HG03045 (cell line): ENCODE data around the gene IQGAP2.

Experiments used
- ATAC-seq: cut with Tn5 transposase; IDR thresholded peaks from one replicate; pipeline ENCODE4 v1.9.1; 2021; ENCODE audit warnings: mild to moderate bottlenecking, moderate library complexity; ENCODE audit not compliant: unreplicated experiment

Gene IQGAP2

DNA sequence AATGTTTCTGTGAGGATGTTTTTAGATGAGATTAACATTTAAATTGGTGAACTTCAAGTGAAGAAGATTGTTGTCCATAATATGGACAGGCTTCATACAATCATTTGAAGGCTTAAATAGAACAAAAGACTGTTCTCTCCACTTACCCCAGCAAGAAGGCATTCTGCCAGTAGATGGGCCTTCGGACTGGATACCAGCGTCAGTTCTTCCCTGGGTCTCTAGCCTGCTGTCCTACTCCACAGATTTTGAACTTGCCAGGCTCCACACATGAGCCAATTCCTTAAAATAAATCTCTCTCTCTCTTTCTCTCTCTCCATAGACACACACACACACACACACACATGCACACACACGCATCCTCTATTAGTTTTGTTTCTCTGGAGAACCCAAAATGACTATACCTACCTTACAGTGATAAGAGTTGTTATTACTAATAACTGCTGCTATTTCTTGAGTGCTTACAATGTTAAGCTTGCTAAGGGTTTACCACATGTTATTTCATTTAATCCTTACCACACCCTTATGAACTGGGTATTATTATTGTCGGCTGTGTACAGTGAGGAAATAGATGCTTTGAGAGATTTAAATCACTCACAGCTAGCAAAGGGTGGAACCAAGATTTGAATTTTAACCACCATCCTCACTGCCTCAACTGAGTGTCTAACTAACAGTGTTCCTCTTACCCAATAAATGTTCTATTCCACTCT, 19.8 kb upstream of the IQGAP2 start:
- no peak for ATAC-seq

DNA sequence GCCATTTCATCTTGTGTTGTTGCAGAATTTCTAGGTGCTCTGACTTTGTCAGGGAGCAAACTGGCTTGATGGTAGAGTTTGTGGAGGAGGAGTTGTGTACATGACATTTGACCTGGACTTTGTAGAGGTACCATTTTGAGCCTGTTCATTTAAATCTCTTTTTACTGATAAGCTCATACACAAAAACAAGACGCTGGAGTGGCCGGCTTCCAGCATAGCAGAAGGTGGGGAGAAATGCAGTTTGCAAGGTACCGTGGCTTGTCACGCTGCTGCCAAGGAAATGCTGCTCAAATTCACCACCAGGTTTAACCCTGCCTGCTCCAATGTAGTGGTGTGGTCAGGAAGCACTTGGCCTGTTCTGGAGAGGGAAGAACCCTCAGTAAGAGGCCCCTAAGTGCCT, 18.9 kb upstream of the IQGAP2 start:
- no peak for ATAC-seq

DNA sequence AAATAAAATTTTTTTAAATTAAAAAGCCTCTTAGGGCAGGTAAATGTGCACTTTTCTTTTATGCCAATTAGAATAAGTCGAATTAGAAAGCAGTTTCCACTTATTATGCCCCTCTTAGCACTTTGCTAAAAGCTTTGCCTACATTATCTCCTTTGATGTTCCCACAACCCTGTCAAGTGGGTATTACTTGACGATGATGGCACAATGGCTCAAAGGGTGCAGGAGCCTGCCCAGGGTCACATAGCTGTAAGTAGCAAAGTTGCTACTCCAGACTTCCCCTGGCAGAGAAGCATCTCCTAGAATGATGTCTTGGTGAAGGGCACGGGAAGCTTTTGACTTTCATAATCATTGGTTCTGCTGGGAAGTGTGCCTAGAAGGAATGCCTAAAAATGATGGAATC, 18.4 kb upstream of the IQGAP2 start:
- no peak for ATAC-seq

DNA sequence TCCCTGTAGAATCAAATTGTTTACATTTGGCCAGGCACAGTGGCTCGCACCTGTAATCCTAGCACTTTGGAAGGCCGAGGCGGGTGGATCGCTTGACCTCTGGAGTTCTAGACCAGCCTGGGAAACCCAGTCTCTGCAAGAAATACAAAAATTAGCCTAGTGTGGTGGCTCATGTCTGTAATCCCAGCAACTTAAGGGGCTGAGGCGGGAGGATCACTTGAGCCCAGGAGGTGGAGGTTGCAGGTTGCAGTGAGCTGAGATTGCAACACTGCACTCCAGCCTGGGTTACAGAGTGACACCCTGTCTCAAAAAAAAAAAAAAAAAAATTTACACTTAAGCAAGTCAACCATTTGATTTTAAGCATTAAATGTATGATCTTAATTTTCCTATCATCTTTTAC, 17.5 kb upstream of the IQGAP2 start:
- ATAC-seq, result no peak

DNA sequence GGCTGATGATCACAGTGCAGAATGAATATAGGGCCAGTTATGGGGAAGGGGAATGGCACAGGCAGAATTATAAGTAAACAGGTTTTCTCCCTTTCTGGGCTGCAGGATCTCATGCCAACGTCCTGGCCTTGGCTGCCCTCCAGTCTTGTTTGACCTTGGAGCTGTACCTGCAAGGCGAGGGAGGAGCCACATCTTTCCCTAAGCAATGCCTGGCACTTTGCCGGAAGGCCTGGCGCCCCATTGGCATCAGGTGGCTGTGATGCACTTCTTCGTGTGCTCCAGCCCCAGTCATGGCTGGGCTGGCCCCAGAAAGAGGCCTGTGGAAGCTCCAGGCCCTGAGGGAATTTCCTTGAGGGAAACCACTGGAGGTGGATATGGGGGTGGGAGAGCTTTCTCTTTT, 16.7 kb upstream of the IQGAP2 start:
- no peak for ATAC-seq

DNA sequence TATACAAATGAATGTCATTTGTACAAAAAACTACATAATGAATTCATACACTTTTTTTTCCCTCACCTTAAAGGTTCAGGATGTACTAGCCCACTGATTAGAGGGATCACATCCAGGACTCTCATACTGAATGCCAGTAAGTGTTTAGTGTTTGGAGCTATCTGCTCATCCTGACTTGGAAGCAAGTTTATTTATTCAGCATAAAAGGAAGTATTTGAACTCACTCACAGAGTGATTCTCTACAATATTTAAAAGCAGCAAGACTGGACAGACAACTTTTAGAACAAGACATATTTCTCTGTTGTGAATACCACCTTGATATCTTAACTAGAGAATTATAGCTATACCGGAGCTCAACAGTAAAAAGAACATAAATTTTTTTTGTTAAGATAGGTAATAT, 14.8 kb upstream of the IQGAP2 start:
- ATAC-seq, result no peak

DNA sequence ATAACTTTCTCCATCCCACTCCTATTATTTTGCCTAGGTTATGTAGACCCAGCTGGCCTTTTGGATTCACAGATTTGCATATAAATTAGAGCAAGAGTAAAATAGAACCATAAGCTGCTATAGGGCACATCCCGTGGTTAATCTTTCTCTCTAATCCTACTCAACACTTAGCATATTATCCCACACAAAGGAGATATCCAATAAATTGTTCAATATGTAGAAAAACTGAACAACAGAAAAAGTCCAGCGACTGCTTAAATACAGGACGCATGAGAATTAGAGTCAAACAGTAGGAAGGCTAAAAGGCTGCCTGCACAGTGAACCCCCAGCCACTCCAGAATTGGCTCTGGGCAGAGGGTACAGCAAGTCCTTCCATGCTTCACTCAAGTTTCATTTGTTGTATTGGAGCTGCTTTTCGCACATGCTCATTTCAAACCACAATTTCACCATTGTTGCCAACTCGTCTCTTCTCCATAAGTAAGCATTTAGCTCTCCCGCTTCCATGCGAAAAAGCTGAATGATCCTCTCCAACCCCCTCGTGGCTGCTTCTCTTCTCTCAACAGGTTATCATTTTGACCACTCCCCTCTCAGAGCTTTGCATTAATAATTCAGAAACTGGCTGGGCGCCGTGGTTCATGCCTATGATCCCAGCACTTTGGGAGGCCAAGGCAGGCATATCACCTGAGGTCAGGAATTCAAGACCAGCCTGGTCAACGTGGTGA, 14.1 kb upstream of the IQGAP2 start:
- ATAC-seq, result no peak

DNA sequence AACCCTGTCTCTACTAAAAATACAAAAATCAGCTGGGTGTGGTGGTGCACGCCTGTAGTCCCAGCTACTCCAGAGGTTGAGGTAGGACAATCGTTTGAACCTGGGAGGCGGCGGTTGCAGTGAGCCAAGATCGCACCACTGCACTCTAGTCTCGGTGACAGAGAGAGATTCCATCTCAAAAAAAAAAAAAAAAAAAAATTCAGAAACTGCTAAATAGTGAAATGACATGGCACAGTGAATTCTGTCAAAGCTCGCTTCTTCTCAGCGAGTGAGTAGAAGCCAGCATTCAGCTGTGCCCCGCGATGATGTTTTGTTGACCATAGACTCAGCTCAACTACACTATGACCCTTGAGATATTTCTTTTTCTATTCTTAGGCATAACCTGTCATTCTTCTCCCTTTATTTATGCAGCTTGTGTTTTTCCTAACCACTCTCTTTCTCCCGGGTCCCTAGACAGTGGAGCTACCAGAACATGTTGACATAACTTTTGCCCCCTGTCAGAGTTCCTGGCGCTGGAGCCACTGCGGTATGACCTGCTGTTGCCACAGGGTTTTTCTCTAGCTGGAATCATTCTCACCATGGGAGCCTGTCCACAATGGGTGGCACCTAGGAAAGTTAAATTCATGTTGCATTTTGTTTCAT, 13.5 kb upstream of the IQGAP2 start:
- ATAC-seq, result no peak

DNA sequence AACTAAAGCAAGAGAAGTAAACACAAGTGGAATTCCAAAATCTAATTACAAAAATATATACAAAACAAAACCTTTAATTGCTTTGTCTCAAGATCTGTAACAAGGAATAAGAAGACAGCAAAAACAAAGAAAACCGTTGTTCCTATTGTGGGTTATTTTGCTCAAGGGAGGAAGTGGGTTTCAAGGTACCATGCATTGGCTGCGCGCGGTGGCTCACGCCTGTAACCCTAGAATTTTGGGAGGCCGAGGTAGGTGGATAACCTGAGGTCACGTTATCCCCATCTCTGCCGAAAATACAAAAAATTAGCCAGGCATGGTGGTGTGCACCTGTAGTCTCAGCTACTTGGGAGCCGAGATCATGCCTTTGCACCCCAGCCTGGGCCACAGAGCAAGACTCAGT, 12.1 kb upstream of the IQGAP2 start:
- ATAC-seq, result no peak

DNA sequence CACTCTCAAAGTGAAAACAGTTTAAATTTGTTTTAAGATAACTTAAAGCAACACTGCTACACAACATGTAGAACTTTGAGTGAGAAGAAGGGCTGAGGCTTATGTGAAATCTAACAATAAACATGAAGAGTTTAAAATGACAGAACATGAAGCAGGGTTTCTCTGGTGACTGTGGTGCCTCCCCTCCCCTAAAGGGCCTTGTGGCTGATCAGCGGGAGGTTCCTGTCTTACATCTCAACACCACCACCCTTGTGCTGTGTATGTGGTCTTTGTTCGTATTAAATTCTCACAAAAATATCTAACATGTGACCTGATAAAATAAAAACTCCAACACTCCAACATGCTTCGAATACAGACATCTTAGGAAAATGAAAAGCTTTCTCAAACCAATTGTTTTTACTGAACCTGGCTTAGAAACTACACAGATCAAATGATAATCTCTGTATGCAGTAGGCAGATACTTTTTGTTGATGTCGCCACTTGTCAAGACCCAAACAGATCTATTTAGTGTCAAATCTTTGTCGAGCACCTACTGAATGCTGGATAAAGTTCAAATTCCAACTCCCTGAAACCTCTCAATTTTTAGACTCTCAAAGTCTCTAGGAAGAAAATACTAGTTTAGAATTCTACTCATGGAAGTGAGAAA, 9.9 kb upstream of the IQGAP2 start:
- ATAC-seq, result no peak

DNA sequence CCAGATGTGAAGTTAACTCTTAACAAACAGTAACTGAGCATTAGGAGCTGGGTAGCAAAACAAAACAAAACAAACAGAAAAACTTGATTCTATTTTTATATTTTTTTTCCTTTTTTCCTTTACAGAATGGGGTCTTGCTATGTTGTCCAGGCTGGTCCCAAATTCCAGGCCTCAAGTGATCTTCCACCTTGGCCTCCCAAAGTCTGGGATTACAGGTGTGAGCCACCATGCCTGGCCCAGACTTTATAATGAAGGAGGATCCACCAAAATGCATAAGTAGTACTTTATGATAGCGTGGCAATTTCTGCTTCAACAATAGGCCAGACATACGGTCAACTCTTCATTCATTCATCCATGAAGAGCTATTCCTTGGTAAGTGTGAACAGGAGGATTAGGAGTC, 5.9 kb upstream of the IQGAP2 start:
- ATAC-seq, result no peak

DNA sequence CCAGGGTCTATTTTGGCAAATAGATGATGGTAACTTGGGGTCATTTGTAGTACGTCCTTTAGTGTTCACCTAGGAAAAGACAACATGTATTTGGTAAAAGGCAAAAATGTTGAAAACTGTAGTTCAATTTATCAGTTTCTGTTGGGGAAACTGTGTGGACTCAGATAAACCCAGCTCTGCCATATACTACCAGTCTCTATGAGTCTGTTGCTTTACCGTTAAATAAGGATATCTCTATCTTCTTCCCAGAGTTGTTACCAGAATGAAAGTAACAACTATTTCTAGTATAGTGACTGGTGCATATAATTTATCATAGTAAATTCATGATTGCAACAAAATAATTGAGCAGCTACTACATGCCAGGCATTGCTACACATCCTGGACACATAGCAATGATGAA, 3.8 kb upstream of the IQGAP2 start:
- no peak for ATAC-seq

DNA sequence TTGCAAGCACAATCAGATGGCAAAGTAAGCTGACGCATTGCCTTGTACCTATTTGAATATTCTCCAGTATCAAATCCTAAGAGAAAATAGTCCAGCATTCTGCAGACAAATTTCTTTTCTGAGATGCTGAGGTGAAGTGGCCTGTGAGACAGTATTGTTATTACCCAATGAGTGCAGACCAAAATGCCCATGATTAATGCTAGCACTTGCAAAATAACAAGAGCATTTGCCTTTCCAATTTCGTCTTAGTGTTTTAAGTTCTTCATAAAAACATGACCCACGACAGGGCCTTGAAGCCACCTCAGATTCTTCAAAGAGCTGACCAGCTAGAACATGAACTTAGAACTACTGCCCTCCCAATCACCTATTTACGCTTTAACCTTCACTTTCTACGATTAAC, 2.6 kb upstream of the IQGAP2 start:
- ATAC-seq, result no peak

DNA sequence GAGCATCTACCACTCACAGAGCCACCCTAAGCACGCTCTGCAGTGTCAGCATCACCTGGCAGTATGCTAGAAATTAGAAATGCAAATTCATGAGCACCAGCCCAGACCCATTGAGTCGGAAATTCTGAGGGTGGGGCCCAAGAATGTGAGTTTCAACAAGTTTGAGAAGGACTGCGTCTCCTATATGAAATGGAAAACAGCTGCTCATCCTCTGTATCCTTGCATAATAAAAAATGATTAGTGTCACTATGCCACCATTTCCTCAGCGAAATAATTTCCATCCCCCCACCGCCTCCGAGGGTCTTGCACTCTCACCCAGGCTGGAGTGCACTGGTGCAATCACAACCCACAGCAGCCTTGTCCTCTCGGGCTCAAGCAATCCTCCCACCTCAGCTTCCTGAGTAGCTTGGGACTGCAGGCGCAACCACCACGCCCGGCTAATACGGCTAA, 1.3 kb upstream of the IQGAP2 start:
- ATAC-seq, result peak; percentile 22

DNA sequence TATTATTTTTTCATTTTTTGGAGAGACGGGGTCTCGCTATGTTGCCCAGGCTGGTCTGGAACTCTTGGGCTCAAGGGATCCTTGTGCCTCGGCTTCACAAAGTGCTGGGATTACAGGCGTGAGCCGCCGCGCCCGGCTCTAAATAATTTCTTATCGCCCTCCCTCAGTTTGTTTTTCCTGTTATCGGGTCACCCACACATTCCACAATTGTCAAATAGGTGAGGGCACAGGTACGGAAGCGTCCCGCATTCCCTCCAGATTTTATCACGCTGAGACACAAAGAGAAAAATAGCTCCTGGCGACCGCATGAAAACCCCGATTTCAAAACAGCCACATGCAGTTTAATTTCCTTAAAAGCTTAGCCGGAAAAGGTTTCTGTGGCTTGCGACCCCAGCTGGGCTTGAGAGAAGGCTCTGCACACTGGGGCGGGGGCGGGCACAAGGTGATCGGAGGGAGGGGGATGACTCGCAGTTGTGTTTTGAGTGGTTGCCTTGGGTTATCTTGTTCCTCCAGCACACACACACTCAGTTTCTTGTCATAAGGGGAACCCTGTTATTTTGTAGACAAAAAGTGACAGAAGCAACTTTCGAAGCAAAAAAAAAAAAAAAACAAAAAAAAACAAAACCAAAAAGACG, 717 bp upstream of the IQGAP2 start:
- ATAC-seq, result peak; percentile 32

DNA sequence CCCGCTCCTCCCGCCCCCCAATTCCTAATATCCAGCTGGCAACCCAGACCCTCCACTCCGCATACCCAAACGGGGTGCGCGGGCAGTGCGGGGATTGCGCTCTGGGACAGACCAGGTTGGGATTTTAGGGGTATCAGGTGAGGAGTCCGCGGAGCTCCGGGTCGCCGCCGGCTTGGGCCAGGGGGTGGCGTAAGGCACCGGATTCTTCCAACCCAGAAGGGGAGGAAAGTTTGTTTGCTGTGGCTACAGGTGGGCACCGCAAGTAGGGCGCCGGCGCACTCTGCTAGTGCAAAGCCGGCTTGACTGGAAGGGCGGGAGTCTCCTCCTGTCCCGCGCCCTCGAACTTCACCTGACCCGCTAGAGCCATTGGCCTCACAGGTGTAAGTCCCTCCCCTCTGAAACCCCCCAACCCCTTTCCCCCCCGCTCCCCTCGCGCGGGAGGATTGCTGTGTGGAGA, 709 bp downstream of the IQGAP2 start:
- peak; percentile 24 for ATAC-seq

DNA sequence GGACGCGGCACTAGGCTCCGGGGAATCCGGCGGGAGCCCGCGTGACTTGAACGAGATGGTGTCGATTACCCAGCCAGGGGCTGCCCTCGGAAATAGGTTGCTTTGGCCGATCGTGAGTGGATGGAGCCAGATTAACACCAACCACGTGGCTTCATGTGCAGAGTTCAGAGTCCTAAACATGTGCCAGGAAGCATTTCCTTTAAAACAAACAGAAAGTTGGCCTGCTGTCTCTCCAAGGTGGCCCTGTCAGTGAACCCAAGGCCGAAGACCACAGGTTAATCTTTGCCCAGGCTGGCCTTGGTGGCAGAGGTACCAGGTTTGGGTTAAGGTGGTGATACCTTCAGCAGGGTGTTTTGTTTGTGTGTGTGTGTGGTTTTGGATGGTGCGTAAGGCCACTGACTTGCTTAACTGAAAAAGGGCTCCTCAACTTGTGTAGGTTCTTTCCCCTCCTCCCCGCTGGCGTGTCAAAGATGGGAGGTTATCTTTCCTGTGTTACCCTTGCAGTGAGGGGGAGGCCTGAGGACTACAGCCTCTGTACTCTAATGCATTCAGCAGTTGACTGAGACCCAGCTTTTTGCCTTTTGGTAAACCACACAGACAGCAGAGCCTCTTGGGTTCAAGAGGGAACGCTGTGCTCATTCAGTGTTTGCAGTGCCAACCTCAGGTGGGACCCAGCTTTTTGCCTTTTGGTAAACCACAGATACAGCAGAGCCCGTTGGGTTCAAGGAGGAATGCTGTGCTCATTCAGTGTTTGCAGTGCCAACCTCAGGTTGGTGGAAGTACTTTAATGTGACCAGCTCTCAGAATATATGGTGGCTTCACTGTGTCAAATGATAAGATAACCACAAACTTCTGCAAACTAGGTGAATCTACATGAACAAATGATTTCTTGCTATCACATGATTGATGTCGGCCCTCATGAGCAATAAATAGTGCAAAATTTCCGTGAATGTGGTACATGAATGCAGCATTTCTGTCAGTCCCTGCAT, 1.4 kb downstream of the IQGAP2 start:
- peak; percentile 25 for ATAC-seq

DNA sequence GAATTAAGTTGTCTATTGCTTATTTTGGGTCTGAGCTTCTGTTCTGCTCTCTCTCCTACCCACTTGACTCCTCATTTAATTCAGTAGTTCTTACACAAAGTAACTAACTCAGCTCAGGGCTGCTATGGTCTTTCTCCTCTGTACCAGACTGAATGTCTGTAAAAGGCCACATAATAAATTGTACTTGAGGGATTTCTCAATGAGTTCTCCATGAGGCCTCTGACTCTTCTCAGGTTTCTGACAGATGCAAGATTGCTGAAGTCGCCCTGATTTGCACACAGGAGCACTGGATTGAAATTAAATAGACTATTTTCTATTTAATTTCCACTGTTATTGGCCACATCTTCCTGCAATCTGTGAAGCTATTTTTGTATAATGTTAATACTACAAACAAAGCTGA, 2.9 kb downstream of the IQGAP2 start:
- no peak for ATAC-seq

DNA sequence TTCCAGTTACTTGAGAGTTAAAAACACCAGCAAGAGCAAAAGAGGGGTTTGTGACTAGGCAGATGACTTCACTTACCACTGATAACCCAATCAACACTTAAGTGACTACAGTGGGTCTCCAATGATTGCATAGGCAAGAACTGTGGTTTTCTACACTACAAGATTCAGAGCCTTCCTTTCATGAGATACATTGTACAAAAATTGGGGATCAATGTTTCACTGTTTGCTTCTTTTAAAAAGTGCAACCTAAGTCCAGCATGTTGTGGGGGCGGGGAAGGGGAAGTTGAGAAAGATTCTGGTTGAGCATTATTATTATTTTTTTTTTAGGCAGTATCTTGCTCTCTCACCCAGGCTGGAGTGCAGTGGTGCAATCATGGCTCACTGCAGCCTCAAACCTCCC, 3.6 kb downstream of the IQGAP2 start:
- no peak for ATAC-seq

DNA sequence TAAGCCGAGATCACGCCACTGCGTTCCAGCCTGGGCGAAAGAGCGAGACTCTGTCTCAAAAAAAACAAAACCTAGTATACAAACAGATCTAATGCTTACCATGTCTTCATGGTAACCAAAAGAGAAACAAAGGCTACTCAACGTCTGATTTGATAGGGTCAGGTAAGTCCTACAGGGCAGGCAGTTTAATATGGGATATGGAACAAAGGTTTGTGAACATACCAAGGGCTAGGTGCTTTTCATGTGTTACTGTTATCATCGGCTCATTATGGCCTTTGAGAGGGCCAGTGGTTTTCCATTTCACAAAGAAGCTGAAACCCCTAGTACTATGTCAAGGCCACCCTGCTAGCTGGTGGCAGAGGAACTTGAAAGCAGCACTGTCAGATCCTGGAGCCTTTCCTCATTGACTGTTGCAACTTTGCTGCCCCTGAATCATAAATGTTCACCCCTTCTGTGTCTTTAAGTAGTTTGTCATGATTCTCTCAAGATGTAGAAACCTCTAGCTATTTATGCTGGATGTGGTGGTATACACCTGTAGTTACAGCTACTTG, 5.1 kb downstream of the IQGAP2 start:
- ATAC-seq, result no peak
